ELR (cell line): ENCODE results near the gene GRID1.
A peak's percentile ranks its signal among the peaks of the same experiment; 100 is the strongest.
"Not testable (repeated sequence)": the region's sequence is repeated elsewhere in the genome, so short reads cannot be mapped to it uniquely, and the experiment has no call there.

Experiments used
- DNase-seq: peaks from one replicate; pipeline ENCODE4 v3.0.0-alpha.2; 2015; ENCODE audit warnings: low read depth

GRID1 gene

DNA sequence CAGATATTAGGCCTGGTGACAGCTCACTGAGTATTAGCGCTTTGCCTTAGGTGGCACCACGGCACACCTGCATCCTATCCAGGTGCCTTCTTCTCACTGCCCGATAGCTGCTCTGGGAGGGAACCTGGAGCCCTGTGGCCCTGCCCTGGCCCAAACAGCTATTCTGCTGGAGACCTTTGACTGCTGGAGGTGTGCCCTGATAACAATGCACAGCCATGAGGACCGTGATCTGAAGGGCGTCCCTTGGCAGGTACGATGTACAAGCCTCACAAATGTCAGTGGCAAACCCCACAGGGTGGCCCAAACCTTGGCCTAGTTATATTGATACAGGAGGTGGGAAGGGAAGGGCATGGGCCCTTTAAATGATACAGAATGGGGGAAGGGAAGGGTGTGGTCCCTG is 259.5 kb downstream of the GRID1 start:
- no peak for DNase-seq

DNA sequence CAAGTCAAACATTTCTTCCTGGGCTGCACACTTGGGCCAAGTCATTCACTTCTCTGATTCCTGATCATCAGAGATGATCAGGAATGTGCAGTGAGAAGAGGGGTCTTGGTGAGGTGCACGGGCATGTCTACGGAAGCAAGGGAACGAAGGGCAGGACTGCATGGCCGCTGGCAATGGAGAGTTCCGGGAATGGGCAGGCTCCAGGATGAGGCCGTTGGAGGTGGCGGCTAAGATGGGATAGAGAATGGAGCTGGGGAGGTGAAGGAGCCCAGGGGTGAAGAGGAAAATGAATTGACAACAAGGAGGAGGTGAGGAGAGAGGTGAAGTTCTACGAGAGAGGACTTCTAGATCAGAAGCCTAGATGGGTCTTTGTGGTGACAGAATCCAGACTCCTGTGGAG is 260.0 kb downstream of the GRID1 start:
- no peak for DNase-seq

DNA sequence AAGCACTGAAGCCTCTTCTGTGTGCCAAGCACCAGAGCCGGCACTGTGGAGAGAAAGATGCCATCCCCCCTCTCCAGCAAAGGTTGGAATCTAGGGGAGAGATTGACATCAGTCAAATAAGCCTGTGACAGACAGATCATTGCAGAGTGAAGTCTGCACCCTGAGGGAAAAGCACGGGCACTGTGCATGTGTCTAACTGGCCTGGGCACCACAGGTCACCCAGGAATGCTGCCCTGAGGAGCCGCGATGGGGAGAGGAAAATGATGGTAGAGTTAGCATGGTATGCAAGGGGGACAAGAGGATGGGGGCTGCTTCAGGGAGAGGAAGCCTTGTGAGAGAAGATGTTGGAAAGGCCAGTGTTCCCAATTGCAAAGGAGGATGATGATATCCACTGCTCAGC is 261.0 kb downstream of the GRID1 start:
- no peak for DNase-seq

DNA sequence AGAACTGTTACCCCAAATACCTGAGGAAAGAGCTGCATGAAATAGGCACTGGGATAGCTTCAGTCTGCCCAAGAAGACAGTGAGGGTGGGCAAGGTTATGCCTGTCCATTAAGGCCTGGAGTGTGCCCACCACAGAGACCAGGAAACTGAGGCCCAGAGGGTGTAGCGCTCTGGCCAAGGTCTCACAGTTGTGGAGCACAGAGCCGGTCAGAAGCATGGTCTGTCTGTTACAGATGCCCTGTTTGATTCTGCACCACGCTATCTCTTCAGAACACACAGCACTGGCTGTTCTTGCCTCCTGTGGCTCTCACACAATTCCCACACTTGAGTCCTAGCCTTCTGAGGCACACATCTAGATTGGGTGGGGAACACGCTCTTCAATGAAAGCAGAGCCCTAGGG is 261.4 kb downstream of the GRID1 start:
- DNase-seq = no peak

DNA sequence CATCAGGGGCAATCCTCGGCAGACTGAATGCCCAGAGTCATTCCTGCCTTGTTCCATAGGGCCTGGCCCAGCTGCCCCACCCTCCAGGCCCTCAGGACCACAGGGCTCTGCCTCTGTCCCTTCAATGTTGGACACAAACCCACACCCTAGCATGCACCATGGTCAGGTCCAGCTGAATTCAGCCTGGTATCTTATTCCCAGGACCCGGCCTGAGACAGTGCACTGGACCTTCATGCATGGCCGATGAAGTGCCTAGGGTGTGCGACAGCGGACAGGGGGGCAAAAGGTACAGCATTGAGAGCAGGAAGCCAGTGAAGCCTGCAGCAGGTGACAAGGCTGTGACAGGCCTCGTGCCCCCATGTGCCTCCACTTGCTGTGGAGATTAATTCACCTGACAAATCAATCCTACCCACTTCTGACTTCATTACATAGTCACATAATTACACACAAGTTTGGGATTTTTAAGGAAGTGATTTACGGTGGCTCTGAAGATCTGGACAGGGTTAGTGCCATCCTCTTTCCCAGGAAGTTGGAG is 261.9 kb downstream of the GRID1 start:
- no peak for DNase-seq

DNA sequence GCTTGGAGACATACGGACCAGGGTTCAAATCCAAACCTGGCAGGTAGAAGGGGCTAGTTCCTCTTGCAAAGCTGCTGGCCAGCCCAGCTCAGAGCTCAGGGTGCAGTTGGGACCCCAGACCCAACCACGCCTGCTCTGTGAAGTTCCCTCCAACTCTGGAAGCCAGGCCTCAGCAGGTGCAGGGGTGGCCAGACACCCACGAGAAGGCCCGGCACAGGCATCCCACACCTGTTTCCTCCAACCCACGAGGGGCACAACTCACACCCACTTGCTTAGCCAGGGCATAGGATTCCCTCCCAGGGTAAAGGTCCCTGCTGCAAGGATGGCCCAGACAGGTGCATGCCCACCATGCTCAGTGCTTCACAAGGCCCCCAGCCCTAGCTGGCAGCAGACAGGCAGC is 262.4 kb downstream of the GRID1 start:
- no peak for DNase-seq

DNA sequence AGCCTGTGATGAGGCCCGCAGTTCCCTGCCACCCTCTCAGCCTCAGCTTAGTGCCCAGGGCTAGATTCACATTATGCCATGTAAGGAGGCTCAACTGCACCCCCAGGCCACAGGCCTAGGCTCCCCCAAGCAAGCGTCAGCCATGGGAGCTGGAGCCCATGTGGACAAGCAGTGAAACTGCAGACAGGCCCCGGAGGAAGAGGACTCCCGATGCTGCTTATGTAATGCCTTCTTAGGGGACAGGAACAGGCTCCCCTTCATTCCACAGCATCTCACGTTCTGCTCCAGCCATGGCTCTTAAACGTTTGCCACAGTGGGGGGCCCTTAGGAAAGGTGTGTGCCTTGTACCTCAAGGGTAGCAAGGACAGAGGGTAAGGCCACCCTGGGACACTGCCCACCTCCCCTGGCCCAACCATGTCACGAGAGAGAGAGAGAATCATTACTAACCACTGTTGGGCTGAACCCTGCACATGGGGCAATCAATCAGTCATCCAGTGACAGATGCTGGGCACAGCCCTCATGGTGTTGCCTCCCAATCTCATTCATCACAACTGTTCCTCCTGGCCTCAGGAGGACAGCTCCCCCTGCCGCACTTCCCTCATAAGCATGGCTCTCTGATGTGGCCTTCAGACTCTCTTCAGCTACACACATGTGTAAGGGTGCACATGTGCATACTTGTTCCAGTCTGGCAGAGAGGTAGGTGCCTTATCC is 263.0 kb downstream of the GRID1 start:
- DNase-seq = no peak

DNA sequence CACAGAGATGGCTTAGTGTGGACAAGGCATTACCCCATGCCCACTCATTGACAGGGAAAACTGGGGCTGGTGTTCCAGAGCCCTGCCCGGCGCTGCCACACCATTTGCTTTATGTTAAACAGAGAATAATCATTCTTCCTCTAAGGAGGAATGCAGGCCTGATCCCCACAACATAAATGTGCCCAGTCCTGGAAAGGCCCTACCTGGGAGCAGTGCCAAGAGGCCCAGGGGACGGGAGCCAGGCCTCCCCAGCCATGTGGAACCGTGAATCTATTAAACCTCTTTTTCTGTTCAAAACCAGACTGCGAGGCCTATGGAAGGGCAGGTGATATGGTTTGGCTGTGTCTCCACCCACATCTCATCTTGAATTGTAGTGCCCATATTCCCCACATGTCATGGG is 264.1 kb downstream of the GRID1 start:
- no peak for DNase-seq

DNA sequence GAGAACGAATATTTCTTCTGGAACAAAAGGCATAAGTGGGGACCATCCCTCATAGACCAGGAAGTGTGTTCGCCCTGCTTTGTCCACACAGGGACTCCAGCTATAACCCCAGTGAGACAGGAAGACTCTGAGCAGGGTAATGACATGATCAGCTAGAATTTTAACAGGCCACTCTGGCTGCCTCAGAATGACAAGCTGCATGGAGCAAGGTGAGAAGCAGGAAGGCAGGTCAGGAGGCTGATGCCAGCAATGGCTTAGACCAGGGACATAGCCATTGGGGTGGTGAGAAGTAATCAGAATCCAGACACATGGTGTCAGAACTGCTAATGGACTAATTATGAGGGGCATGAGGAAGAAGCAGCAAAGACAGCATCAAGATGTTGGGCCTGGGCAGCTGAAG is 264.6 kb downstream of the GRID1 start:
- DNase-seq = no peak

DNA sequence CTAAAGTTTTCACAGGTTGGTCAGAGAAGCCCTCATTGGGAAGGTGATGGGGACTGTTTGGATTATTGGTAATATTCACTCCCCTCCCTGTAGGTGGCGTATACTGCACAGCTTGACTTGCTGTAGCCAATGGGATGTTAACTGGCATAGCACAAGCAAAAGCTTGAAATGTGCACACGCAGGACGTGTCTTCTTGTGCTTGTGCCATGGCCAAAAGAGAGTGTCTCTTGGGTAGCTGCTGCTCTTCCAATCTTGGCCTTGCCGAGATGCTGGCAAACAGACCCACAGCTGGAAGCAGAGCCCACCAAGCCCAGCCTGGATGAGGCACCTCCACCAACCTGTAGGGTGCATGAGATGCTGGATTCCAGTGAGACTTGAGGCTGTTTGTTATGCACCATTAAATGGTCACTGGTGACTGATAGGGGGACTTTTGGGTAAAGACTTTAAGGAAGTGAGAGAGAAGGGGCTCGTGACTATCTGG is 266.0 kb downstream of the GRID1 start:
- DNase-seq = peak; percentile 10

DNA sequence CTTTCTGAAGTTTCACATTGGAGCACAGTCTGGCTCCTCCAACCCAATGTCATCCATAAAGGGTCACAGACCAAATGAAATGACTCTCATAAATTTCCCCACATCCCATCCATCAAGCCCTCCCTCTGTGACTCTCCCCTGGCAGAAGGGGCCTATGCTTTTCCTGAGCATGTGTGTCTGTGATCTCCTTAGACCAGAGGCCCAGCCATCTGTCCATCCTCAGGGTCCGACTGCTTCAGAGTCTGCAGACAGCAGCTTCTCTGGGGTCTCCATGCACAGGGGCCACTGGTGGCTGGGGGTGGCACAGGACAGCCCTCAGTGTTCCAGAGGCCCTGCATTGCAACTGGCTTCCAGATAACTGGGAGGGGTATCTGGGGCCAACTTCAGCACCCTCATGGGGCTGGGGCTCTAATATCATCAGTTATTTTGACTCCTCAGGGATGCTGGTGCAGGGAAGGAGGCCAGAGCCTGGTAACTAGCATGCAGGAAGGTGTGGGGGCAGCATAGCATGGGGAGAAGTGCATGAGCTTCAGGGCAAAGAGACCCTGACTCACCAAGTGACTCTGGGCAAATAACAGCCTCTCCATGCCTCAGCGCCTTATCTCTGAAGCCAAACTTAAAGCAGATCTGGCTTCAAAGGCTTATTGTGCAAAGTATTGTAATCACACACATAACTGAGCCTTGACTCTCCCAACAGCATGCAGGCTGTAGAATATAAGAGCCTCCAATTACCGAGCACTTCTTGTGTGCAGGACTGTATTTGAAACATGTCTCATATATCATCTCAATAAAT is 266.9 kb downstream of the GRID1 start:
- DNase-seq = no peak

DNA sequence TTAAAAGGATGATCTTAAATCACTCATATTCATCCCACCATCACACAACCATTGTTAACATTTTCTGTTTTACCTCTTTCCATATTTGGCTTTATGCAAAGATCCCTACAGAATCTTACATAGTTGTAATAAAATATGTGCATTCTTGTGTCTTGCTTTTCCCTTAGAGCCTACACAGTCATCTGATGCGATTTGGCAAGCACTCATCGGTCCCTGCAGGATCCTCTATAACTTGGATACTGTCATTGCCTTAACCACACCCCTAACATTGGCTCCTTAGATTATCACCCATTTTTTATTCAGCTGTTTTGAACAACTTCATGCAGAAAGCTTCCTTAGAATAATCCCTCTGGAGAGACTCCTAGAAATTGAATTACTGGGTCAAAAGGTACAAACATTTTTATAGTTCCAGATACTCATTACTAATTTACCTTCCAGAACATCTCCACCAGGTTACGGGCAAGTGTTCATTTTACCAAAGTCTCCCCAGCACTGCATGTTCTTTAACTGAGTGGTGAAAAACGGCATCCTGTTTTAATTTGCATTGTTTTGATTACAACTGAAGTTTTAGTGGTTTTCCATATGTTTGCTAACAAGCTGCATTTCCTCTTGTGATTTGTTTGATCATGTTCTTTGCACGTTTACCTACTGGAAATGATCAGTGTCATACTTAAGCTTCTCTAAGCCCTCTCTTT is 268.3 kb downstream of the GRID1 start:
- DNase-seq = no peak

DNA sequence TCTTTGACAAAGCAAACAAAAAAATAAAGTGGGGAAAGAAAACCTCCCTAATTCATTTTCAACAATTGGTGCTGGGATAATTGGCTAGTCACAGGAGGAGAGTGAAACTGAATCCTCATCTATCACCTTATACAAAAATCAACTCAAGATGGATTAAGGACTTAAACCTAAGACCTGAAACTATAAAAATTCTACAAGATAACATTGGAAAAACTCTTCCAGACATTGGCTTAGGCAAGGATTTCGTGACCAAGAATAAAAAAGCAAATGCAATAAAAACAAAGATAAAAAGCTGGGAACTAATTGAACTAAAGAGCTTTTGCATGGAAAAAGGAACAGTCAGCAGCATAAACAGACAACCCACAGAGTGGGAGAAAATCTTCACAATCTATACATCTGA is 271.5 kb downstream of the GRID1 start:
- not testable (repeated sequence) for DNase-seq

DNA sequence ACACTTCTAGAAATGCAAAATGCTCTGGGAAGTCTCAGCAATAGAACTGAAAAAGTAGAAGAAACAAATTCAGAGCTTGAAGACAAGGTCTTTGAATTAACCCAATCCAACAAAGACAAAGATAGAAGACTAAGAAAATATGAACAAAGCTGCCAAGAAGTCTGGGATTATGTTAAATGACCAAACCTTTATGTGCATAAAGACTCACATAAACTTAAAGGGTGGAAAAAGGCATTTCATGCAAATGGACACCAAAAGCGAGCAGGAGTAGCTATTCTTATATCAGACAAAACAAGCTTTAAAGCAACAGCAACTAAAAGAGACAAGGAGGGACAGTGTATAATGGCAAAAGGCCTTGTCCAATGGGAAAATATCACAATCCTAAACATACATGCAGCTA is 274.3 kb downstream of the GRID1 start:
- not testable (repeated sequence) for DNase-seq

DNA sequence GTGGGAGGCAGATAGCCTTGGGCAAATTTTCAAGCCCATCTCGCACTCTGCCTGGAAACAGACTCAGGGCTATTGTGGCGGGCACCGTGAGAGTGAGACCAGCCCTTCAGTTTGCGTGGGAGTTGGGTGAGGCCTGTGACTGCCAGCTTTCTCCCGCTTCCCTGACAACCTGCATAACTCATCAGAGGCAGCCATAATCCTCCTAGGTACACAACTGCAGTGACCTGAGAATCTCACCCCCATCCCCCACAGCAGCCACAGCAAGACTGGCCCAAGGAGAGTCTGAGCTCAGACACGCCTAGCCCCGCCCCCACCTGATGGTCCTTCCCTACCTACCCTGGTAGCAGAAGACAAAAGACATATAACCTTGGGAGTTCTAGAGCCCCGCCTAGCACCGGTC is 275.4 kb downstream of the GRID1 start:
- DNase-seq = no peak

DNA sequence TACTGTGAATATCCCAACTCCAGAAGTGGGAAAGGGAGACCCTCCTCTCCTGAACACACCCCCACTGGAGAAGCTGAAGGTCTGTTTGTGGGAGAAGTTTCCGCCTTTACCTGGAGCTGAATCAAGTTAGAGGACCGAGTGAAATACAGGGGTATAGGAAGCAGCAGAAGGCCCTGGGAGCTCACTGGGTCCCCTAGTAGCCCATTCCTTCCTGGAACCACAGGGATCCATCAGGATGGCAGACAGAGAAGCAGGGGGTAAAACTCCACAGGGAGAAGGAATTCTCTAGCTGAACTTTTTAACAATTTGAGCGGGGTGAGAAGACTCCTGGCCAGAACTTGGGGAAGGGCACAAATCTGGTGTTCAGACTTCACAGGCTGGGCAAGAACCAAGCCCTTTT is 275.8 kb downstream of the GRID1 start:
- DNase-seq = no peak

DNA sequence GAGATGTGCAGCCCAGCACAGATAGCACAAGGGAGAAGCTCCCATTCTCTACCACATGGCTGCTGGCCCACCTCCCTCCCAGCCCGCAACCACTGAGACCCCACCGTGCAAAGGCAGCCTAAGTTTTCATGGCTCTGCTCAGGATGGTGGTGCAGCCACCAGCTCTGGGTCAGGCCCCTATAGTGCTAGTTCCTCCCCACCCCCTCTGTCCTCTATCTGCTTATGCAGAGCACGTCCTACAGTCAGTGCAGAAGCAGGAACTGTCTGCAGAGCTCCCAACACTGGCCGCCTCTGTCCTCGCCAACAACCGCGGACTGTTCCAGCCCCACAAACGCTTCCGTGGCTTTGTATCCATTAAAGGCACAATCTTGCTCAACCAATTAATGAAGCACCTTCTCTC is 278.9 kb downstream of the GRID1 start:
- DNase-seq = no peak

DNA sequence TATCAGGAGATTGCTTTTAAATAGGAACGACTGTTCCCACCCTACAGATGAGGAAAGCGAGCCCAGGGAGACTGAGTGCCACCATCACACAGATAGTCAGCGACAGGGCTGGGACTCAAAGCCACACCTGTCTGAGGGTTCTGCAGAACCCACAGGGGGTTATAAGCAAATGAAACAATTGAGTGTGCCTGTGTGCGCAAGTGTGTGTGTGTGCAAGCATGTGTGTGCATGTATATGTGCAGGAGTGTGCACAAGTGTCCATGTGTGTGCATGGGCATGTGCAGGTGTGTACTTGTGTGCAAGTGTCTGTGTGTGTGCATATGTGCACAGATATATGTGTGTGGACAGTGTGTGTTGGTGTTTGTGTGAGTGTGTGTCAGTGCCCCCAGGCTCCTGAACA is 280.2 kb downstream of the GRID1 start:
- DNase-seq = no peak

DNA sequence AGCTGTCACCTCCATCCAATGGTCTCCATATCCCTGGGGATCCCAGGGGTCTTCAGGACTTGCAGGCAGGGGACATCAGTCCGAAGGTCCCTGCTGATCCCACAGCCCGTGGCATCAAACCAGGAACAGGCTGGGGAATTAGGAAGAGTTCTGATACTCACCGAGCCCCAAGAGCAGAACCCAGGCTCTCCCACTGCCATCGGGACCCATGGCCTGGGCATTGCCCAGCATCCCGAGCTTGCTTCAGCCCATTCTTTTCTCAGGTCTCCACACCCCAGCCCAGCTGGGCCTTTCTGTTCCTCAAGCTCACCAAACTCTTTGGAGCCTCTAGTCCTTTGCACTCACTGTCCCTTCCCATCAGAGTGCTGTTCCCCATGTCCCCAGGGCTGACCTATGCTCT is 280.9 kb downstream of the GRID1 start:
- DNase-seq = no peak

DNA sequence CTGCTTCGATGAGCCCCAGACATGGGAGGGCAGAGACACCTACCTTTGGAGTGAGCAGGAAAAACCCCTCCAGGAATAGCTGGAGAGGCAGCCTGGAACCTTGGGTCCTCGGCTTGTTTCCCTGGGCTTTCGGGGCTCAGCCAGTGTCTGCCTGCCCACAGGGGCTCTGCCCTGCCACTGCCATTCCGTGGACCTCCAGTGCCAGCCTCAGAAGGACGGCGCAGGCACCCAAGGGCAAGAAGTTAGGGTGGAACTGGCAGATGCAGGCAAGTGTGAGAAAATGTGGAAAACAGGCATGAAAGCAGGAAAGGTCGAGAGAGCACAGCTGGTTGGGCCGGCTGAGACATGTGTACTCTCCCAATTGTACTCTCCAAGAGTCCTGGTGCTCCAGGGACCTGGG is 281.5 kb downstream of the GRID1 start:
- no peak for DNase-seq

DNA sequence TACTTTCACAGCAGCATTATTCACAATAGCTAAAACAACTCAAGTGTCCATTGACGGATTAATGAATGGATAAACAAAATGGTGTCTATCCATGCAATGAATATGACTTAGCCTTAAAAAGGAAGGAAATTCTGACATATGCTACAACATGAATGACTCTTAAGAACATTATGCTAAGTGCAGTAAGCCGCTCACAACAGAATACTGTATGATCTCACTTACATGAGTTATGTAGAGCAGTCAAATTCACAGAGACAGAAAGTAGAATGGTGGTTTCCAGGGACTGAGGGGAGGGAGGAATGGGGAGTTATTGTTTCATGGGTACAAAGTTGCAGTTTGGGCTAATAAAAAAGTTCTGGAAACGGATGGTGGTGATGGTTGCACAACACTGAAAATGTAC is 282.0 kb downstream of the GRID1 start:
- no peak for DNase-seq

DNA sequence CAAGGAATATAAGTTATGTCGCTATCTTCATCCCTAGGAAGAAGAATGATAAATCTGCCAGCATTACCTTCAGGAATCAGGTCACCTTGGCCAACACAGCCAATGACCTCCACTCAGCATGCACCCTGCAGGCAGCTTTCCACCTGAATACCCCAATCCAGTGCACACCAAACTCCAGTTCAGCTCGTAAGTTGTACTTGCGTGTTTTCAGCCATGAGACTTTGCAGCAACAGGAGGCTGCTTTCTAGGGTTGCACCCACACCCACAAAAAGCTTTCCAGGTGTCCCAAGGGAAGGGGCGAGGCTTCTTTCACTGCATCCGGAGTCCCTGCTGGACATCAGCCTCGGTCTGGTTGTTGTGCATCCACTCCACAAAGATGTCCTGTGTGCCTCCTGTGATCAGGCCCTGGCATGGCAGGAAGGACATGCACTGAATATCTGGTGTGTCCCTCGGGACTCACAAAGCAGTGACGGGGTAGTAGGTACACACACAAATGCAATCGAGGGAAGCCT is 282.9 kb downstream of the GRID1 start:
- DNase-seq = no peak

DNA sequence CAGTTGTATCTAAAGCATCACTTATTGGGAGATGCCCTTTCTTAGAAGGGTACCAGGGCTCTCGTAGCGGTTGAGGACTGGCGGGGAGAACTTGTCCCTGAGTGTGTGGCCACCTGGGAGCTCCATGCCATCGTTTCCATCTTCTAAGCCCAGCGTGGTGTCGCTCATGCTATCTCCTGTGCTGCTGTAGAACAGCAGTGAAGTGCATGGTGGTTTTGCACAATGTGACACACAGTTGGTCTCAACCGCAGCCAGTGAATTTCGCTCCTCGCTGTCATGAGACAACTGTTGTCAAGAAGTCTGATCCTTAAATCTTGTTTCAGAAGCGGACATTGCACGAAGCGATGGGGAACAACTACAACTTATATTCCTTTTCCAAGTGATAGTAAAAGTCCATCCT is 283.4 kb downstream of the GRID1 start:
- no peak for DNase-seq
